ENCODE data around the gene ADCY3. TPM values are rescaled to one million over a fixed set of nuclear protein-coding genes. Genes with fewer than 3 reads are reported as not detected.

ADCY3 gene
- total RNA-seq, 4 donors from 2014 or later: 3.9 to 16.6 (median 12.3) TPM

DNA sequence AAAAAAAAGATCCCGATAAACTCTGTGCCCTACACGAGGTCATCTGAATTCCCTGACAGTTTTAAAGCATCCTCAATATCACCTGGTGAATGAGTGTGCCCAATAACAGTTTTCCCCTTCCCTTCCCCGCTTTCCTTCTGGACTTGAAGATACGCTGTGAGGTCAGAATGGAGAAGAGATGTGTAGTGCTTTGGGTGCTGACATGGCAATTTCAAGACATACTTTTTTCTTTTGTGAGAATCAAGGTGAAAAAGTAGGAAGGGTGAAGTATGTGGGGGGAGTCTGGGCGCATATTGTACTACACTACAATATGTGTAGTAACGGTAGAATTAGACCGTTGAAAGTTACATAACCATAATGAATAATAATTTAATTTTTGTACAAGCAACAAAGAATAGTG is 30.1 kb upstream of the ADCY3 start:
- no peak for TF ChIP-seq POLR2A (IDR thresholded peaks at IDR 0.05)
- TF ChIP-seq, protein P1, sequence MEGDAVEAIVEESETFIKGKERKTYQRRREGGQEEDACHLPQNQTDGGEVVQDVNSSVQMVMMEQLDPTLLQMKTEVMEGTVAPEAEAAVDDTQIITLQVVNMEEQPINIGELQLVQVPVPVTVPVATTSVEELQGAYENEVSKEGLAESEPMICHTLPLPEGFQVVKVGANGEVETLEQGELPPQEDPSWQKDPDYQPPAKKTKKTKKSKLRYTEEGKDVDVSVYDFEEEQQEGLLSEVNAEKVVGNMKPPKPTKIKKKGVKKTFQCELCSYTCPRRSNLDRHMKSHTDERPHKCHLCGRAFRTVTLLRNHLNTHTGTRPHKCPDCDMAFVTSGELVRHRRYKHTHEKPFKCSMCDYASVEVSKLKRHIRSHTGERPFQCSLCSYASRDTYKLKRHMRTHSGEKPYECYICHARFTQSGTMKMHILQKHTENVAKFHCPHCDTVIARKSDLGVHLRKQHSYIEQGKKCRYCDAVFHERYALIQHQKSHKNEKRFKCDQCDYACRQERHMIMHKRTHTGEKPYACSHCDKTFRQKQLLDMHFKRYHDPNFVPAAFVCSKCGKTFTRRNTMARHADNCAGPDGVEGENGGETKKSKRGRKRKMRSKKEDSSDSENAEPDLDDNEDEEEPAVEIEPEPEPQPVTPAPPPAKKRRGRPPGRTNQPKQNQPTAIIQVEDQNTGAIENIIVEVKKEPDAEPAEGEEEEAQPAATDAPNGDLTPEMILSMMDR (IDR thresholded peaks at IDR 0.05 in 4 of 5, conservative IDR thresholded peaks at IDR 0.05 in 1 of 5): no peak
- no peak for DNase-seq
- H3K36me3 ChIP-seq: peaks cover 2 to 74% of the 10 kb centered on the region in 2 donors
- in situ Hi-C loops (cut with MboI; ENCODE audit: low sequenced_read_pairs in 4 of 4) (no loop called here), intact Hi-C loops (cut with DNase I; ENCODE audit: low total_unique reads) (no loop called here)
- H3K4me1 ChIP-seq: no peaks in the 10 kb centered on the region
- H3K27ac ChIP-seq: no peak overlapping the region
- H3K4me3 ChIP-seq: no peak overlapping the region
- no peaks in the 10 kb centered on the region for H3K27me3 ChIP-seq
- no peak for ATAC-seq
- no peaks in the 10 kb centered on the region for H3K9me3 ChIP-seq

- no peak for ATAC-seq
- TF ChIP-seq POLR2A (IDR thresholded peaks at IDR 0.05): no peak
- TF ChIP-seq, protein P1 (IDR thresholded peaks at IDR 0.05 in 4 of 5, conservative IDR thresholded peaks at IDR 0.05 in 1 of 5): no peak
- no peaks in the 10 kb centered on the region for H3K27me3 ChIP-seq
- H3K27ac ChIP-seq: no peak overlapping the region
- no peak overlapping the region for H3K4me3 ChIP-seq
- H3K36me3 ChIP-seq: peaks cover 0 to 65% of the 10 kb centered on the region in 2 donors
- in situ Hi-C loops (cut with MboI; ENCODE audit: low sequenced_read_pairs in 4 of 4) (no loop called here), intact Hi-C loops (cut with DNase I; ENCODE audit: low total_unique reads) (no loop called here)
- H3K9me3 ChIP-seq: no peaks in the 10 kb centered on the region
- H3K4me1 ChIP-seq: no peaks in the 10 kb centered on the region
- no peak for DNase-seq
Observed at GRCh38 chr2:24948506-24948905, 28.5 kb upstream of the ADCY3 start.

DNA sequence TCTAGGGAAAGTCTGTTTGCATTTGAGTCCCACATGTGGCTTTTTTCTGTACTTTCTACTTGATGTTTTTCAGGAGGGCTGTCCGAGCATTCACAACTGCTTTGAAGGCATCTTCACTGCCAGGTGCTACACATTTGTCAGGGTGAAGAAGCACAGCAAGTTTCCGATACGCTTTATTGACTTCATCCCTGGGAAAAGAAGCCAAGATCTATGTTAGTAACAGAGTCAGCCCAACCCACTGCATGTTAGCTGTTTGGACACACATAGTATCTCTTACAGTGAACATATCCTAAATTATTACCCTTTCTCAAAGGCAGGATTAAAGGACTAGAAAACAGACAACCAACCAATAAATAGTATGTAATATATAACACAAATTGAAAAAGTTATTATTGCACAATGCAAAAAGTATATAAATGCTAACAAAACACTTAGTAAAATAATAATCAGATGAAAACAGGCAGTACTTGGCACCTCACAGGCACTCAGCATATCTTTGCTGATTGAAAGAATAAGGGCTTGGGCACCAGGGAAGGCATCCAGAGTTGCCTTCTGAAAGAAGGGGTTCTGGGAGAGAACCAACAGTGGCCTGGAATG is 27.6 kb upstream of the ADCY3 start:
- no peak for TF ChIP-seq POLR2A (IDR thresholded peaks at IDR 0.05)
- TF ChIP-seq, protein P1 (IDR thresholded peaks at IDR 0.05 in 4 of 5, conservative IDR thresholded peaks at IDR 0.05 in 1 of 5): no peak
- DNase-seq (no peak), ATAC-seq (no peak)
- intact Hi-C loops (cut with DNase I; ENCODE audit: low total_unique reads) (no loop called here), in situ Hi-C loops (cut with MboI; ENCODE audit: low sequenced_read_pairs in 4 of 4) (no loop called here)
- H3K9me3 ChIP-seq: no peaks in the 10 kb centered on the region
- H3K27ac ChIP-seq: no peak overlapping the region
- no peaks in the 10 kb centered on the region for H3K4me1 ChIP-seq
- no peaks in the 10 kb centered on the region for H3K27me3 ChIP-seq
- no peak overlapping the region for H3K4me3 ChIP-seq
- peaks cover 0 to 60% of the 10 kb centered on the region in 2 donors for H3K36me3 ChIP-seq

GRCh38 chr2:24945907-24946306 is 25.9 kb upstream of the ADCY3 start:
- H3K27me3 ChIP-seq: no peaks in the 10 kb centered on the region
- H3K27ac ChIP-seq: no peak overlapping the region
- H3K36me3 ChIP-seq: peaks cover 0 to 43% of the 10 kb centered on the region in 2 donors
- DNase-seq (no peak), ATAC-seq (no peak)
- H3K4me1 ChIP-seq: no peaks in the 10 kb centered on the region
- no peak overlapping the region for H3K4me3 ChIP-seq
- H3K9me3 ChIP-seq: no peaks in the 10 kb centered on the region
- in situ Hi-C loops (cut with MboI; ENCODE audit: low sequenced_read_pairs in 4 of 4) (no loop called here), intact Hi-C loops (cut with DNase I; ENCODE audit: low total_unique reads) (no loop called here)
- TF ChIP-seq, protein P1 (IDR thresholded peaks at IDR 0.05 in 4 of 5, conservative IDR thresholded peaks at IDR 0.05 in 1 of 5): no peak
- no peak for TF ChIP-seq POLR2A (IDR thresholded peaks at IDR 0.05)
